Skin of body (tissue), 2 donors: Measurements from ENCODE around the gene DSE. TPM values are rescaled to one million over a fixed set of nuclear protein-coding genes. Genes with fewer than 3 reads are reported as not detected.
A peak's percentile ranks its signal among the peaks of the same experiment; 100 is the strongest.

Experiments
- DNase-seq: peaks from one replicate; lab custom pipeline; 2025; lab: John Stamatoyannopoulos, UW
- total RNA-seq: library from RNA; depleted of rRNA; stranded (reverse); fragments of >200 nt; gene quantifications from one replicate; pipeline ENCODE4 v1.2.3, GENCODE V29; 2014

The DSE gene
- total RNA-seq, 1 donor from 2014 or later: 40.2 TPM

- no peak for DNase-seq
These were observed 10.9 kb upstream of the DSE start for GRCh38 chr6:116359835-116360234.

GRCh38 chr6:116362276-116362675, 8.5 kb upstream of the DSE start:
- DNase-seq: no peak

GRCh38 chr6:116363759-116364158, 7.0 kb upstream of the DSE start:
- DNase-seq: no peak

GRCh38 chr6:116364321-116364720, 6.4 kb upstream of the DSE start:
- DNase-seq: no peak

DNA sequence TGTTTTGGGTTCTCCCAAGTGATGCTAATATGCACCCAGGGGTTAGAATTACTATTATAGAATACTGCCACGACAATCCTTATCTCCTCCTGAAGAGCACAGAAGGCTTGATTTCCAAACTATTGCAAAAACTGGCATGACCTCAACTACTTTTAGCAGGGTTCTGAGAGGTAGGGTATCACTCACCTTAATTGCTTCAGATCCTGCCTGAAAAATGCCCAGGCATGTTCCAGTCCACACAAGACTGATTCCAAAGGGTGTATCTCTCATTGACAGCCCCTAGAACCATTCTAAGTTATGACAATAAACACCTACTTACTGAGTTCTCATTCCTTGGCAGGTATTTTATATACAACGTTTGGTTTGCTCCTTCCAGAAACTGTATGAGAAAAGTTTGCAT, 5.0 kb upstream of the DSE start:
- DNase-seq: no peak

DNA sequence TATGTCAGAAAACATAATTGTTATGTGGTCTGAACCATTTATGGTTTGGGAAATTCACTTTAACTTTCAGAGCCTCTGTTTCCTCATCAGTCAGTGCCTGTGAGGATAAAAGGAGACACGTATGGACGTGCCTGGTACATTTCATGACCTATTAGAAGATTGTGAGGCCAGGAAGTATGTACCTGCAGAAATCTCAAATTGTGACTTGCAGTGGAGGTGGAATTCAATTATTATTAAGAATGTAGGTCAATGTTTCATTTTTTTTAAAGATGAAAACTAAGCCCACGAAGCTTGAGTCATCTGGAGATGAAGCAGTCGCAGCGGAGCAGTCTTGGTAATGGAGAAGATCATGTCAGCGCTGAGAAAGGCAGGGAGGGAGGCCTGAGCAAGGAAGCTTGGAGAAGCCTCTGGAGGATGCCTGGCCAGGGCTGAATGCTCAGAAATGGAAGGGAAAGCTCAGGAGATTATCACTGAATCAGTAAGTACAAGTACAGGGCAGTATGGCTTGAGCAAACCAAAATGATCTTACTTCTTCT, 3.9 kb upstream of the DSE start:
- no peak for DNase-seq

DNA sequence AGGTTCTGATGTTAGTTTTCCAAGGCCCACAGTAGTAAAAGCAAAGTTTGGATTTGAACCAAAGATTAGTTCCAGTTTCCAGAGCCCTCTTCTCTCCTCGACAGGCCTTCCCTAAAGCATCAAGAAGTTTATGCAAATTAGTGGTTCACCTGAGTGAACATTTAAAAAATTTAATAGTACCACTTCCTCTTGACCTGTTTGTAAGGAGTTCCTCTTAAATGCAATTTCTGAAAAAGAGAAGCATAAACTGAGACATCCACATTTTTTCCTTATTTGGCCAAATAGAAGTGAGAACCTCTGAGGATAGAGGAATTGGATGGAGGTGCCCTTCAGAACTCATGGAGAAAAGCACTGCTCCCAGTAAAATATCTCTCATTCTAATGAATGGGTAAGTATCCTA, 1.2 kb upstream of the DSE start:
- no peak for DNase-seq

DNA sequence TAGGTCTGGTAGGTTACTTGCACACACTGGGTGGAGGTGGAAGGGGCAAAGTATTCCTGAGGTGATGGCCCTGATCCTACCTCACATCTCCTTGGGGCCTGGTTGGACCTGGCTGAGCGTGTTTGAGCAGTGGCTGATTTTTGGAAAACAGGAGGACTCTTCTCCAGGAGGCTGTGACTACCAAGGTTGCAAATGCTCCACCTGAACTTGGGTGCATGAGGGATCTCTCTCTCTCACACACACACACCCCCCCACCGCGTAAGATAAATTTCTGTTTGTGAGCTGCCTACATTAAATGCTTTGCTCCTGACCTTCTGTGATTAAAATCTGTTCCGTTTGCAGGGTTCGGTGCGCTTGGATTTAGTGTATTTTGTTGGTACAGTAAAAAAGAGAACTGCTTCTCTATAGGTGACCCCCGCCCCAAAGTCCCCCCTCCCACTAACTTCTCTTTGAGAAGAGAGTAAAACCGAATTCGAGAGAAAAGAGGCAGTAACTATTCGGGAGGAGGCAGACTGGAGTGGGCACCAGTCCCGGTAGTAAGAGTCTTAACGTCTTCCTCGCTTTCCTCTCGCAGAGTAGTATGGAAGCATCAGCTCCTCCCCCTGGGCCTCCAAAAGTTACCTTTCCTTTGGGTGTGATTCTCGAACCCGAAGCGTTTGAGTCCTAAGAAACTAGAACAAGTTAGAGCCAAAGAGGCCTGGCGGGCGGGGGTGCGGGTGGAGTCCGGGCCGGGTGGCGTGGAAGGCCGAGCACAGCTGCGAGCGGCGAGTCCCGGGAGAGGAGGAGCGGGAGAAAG, 585 bp upstream of the DSE start:
- no peak for DNase-seq

- DNase-seq: peak; percentile 91
These were observed 572 bp downstream of the DSE start for GRCh38 chr6:116371120-116371917.

- DNase-seq: no peak
These were observed 1.1 kb downstream of the DSE start for GRCh38 chr6:116371918-116372209.

- no peak for DNase-seq
These were observed 2.6 kb downstream of the DSE start for GRCh38 chr6:116373300-116373699.

GRCh38 chr6:116373940-116374339, 3.2 kb downstream of the DSE start:
- no peak for DNase-seq

- no peak for DNase-seq
These were observed 3.8 kb downstream of the DSE start for GRCh38 chr6:116374586-116374985.

DNA sequence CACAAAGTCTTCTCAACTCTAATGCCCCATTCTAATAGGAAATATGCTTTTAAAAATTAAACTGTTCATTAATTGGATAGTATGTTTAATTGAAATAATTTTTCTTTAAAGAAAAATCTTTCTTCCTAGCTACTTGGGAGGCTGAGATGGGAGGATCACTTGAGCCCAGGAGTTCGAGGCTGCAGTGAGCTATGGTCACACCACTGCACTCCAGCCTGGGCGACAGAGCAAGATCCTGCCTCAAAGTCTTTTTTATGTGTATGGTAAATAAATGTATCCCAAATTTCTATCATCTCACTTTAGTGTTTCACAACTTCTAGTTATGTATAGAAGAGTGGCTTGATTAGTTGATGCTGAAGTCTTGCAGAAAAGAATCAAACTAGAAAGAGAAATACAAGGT, 4.5 kb downstream of the DSE start:
- DNase-seq: no peak

DNA sequence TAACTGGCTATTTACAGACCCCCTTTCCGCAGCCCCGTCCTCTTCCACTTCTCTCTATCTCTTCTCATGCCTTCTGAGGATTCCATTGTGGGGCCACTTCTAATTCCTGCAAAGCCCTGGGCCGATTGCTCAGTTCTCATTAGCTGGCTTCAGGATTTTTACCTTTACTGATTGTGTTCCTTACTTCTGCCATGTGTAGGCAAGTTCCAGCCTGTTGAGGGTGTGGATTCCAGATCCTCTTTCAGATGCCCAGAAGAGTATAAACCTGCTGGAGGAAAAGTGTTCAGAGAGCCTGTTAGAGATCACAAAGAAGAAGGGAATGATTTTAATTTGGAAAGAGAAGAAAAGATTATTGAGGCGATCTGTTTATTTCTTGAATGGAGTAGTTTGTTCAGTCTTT, 5.4 kb downstream of the DSE start:
- no peak for DNase-seq

GRCh38 chr6:116379764-116380163, 9.0 kb downstream of the DSE start:
- no peak for DNase-seq

DNA sequence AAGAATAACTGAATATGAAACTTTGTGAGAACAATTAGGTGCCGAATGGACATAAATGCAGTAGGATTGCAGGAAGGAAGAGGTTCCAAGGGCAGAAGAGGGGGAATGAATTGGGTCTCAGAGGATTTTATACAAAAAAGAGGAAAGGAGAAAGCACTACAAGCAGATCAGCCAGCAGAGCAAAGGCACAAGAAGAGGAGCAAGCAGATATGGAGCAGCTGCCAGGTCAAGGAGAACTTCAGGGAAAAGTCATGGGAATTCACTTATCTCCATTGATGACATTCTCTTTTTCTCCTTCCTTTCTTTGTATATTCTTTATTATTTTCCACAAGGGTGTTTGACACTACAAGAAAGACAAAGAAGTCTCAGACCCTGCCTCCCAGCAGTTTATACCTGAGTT, 9.6 kb downstream of the DSE start:
- no peak for DNase-seq

GRCh38 chr6:116381000-116381399, 10.3 kb downstream of the DSE start:
- no peak for DNase-seq

DNA sequence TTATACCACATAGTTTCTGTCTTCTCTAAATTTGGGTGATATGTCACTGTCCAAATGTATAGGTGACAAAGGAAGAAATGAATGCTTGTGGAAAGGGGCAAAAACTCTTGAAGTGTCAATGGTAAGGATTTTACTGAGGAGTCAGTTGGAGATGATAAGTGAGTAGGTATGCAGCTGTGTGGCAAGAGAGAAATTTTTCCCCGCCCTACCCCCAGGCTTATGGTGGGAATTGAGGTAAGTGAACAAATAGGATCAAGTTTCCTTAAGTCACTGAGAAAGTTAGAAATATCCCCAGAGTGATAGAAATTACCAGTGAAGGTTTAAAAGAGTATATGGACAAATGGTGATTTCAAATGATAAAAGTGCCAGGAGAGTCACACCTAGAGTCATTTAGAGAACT, 11.8 kb downstream of the DSE start:
- DNase-seq: no peak

GRCh38 chr6:116384727-116385458, 14.1 kb downstream of the DSE start:
- no peak for DNase-seq

- DNase-seq: no peak
These were observed 14.7 kb downstream of the DSE start for GRCh38 chr6:116385459-116385802.

GRCh38 chr6:116385921-116386320, 15.2 kb downstream of the DSE start:
- no peak for DNase-seq
